ENCODE measurements around the gene ANAPC13.

DNA sequence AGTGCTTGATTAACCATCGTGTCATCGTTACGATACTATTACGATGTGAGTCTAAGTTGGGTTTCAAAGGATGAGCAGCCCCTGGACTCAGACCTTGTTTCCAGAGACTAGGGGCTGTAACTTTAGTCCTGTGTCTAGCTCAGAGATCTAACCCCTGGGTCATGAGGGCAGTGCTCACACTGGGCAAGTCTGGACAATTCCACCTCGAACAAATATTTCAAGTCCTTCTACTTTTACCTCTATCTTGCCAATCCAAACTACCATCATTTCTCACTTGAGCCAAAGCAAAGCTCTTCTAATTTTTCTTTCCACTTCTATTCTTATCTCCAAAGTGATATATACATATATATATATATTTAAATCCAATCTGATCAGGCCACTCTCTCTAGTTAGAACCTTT, 10.8 kb downstream of the ANAPC13 start:
- TF ChIP-seq, protein P1, sequence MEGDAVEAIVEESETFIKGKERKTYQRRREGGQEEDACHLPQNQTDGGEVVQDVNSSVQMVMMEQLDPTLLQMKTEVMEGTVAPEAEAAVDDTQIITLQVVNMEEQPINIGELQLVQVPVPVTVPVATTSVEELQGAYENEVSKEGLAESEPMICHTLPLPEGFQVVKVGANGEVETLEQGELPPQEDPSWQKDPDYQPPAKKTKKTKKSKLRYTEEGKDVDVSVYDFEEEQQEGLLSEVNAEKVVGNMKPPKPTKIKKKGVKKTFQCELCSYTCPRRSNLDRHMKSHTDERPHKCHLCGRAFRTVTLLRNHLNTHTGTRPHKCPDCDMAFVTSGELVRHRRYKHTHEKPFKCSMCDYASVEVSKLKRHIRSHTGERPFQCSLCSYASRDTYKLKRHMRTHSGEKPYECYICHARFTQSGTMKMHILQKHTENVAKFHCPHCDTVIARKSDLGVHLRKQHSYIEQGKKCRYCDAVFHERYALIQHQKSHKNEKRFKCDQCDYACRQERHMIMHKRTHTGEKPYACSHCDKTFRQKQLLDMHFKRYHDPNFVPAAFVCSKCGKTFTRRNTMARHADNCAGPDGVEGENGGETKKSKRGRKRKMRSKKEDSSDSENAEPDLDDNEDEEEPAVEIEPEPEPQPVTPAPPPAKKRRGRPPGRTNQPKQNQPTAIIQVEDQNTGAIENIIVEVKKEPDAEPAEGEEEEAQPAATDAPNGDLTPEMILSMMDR (conservative IDR thresholded peaks at IDR 0.05) = no peak
- no peak for TF ChIP-seq EZH2 (IDR thresholded peaks at IDR 0.05; ENCODE audit: low read depth)

Data from PC-9 (cell line).